NCI-H1436 (cell line): ENCODE data around the gene TMEM72.

ENCODE experiments used
- DNase-seq: peaks from one replicate; lab custom pipeline; 2025; lab: John Stamatoyannopoulos, UW

Gene TMEM72

DNA sequence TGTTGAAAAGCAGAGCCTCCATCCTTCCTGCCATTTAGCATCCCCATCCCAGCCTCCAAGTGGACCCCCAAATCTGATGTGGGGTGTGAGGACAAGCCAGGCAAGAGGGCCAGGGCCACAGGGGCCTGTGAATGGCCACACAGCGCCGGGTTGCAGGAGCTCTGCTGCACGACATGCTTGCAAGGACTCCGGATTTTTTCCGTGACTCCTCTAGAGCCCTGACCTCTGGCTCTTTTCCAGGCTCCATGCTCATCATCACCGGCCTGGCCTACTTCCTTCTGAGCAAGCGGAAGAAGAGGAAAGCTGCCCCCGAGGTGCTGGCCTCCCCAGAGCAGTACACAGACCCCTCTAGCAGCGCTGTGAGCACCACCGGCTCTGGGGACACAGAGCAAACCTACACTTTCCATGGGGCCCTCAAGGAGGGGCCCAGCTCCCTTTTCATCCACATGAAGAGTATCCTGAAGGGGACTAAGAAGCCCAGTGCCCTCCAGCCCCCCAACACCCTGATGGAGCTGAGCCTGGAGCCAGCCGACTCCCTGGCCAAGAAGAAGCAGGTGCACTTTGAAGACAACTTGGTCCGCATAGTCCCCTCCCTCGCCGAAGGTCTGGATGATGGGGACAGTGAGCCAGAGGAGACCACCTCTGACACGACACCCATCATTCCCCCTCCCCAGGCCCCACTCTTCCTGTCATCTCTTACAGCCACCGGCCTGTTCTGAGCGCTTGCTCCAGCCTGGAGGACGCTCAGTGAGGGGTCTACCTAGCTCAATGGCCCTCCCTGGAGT is 23.5 kb downstream of the TMEM72 start:
- no peak for DNase-seq

DNA sequence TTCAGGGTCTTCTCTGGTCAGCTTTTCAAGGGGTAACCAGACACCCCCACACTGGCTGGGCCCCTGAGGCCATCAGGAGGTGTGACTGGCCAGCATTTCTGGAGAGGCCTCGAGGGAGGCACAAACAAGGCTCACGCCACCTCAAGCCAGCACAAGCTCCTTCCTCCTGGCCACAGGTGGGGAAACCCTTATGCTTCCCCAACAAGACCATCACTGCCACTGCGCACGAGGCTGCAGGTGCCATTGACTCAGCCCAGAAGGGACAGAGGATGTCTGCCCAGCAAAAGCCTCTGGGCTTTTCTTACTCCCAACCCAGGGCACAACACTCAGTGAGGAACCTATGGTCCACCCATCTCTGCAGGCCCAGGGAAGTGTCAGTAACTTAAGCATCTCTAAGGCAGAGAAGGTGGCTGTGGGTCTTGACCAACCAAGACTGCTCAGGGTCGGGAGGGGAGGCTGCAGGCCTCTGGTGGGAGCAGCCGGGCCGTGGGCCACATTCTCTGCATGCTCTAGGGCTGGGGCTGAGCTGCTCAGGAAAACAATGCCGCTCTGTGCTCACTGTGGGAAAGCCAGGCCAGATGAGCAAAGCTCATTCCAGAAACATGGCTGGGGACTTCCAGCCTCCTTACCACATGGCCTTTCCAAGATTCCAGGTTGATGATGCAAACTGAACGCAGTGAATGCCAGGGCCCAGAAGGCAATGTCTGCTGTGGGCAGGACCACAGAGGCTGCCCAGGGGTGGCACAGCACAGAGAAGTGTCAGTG is 24.2 kb downstream of the TMEM72 start:
- no peak for DNase-seq

DNA sequence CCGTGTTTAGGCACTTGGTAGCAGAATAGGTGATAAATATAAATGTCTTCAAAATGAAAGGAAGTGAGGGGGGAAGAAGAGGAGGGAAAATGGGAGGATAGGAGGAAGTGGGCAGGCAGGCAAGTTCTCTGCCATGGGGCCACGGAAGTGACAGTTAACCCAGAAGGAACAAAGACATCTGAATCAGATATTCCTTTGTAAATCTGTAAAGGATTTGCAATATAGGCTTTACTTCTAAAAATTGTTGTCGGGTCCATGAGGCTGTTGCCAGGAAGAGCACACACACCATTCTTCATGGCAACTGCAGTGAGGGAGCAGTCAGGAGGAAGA is 24.8 kb downstream of the TMEM72 start:
- no peak for DNase-seq

DNA sequence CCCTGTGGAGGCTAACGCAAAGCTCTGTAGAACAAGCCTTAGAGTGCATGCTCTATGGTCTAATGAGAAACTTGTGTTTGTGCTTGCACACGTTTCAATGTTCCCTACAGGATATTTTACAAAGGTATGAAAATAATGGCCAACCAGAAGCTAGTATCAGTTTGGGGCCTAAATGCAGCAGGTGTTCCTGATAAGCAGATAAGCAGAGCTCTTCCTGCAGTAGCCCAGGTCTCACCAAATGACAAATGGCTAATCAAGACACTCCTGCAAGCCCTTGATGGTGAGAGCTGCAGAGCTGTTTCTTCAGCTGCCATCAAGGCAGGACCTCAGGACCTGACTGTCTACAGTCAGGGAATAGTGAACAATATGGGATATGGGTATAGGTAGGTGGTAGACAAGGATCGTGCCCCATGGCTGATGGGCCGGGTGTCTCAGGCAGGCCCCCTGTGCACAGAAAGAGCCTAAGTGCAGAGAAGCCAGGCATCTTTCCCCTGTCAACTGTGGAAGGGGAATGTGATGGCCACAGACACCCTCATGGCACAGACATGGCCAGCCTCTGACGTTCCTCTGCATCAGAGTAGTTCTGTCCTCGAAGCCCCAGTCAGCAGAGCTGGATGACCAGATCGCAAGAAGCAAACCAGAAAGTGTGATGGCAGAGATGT is 25.3 kb downstream of the TMEM72 start:
- no peak for DNase-seq

DNA sequence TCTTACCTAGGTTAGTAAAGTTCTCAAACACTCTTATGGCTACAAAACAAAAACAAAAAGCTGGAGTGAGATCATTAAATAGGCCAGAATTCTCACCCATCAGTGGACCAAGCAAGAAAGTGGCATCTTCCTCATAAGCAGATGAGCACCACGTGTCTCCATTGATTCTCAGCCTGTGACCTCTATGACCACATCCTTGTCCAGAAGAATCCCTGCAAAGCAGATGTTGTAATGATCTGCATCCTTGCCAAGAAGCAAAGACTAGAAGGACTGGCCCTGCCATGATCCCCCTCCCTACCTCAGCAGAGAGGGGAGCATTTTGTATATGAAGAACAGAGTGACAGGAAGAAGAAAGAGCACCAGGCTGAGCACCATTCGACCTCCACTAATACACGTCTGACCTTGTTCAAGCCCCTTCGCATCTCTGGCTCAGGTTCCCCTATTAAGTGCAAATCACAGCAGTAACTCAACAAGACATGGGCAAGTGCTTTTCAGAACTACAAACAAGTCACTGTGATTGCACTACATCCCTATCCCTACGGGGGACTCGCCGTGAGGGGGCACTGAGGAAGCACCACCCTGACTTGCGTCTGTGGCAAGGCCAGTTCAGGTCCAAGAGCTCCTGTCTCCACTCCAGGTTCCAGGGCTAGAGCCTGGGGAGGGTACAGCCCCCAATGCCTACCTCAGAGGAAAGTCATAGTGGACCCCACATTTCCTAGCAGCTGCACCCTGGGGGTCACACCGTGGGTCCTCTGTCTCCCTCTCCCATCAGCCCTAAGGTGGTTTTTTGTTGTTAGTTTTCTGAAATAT is 26.3 kb downstream of the TMEM72 start:
- DNase-seq: no peak

DNA sequence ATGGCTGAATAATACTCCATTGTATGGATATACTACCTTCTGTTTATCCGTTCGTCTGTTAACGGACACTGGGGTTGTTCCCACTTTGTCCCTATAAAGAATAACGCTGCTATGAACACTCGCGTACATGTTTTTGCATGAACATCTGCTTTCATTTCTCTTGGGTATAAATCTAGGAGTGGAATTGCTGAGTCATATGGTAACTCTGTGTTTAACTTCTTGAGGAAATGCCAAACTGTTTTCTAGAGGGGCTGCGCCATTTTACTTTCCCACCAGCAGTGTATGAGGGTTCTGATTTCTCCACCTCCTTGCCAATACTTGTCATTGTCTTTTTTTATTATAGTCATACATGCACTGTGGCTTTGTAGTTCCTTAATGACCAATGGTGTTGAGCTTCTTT is 27.8 kb downstream of the TMEM72 start:
- no peak for DNase-seq

DNA sequence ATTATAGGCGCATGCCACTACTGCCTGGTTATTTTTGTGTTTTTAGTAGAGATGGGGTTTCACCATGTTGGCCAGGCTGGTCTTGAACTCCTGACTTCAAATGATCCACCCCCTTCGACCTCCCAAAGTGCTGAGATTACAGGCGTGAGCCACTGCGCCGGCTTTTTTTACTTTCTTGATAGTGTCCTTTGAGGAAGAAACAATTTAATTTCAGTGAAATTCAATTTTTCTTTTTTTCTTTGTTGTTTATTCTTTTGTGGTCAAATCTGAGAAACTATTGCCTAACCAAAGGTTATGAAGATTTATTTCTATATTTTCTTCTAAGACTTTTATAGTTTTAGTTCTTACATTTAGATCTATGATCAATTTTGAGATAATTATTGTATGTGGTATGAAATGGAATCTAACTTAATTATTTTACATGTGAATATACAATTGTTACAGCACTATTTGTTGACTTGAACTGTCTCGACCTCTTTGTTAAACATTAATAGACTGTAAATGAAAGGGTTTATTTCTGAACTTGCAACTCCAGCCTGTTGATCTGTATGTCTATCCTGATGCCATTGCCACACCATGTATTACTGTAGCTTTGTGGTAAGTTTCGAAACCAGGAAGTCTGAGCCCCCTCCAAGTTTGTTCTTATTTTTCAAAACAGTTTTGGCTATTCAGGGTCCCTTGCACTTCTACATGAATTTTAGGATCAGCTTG is 28.7 kb downstream of the TMEM72 start:
- no peak for DNase-seq

DNA sequence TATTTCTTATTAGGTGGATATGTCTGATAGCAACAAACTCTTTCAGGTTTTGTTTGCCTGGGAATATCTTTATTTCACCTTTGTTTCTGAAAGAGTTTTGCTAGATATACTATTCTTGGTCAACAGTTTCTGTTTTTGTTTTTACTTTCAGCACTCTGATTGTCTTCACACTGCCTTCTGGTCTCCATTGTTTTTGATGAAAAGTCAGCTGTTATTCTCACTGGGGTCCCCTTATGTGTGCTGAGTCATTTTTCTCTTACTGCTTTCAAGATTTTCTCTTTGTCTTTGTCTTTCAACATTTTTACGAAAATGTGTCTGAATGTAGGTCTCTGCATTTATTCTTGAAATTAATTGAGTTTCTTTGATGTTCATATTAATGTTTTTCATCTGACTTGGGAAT is 33.2 kb downstream of the TMEM72 start:
- DNase-seq: no peak

DNA sequence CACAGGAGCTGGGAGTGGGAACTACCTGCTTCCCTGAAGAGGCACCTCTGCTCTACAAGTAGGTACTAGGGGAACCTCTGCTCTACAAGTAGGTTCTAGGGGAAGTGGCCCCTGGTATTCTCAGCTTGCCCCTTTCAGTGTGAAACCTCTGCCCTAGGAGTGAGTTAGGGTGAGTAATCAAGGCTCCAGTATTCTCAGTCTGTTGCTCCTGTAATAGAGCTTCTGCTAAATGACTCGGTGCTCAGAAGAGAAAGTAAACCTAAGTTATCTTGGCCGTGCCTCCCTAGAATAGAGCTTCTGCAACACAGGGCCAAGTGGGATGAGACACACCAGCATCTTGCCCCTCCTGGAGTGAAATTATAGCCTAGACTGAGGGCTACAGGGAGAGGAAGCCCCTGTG is 35.1 kb downstream of the TMEM72 start:
- DNase-seq: no peak

DNA sequence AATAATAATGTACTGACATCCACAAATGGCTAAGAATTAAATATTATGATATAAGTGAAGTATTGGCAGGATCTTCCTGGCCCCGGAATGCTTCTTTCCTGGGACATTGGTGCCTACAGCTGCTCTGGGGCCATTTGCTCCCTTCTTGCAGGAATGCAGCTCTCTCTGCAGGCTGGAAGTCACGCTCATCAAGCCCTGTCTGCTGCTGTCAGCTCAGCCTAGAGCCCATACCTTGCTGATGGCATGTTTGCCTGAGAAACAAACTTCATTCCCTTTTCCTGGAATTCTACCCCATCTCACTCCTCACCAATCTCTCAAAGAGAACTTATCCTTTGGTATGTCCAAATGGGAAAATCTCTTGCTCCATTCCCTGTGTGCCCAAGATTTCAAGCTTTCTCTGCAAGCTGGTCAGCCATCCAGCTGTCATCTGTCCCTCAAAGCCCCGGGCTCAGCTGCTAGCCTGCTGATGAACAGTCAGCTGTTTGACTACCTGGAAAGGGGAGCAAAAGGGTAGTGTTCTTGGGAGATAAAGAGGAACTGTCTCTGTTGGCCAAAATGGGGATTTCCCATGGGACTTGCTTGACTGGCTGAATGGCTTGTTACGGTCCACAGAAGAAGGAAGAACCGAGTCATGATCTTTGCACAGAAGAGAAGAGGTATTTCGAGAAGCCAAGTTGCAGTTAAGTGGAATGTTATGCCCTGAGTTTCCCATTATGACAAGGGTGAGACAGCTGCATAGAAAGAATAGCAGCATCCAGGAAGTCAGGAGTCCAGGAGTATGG is 36.4 kb downstream of the TMEM72 start:
- DNase-seq: no peak

DNA sequence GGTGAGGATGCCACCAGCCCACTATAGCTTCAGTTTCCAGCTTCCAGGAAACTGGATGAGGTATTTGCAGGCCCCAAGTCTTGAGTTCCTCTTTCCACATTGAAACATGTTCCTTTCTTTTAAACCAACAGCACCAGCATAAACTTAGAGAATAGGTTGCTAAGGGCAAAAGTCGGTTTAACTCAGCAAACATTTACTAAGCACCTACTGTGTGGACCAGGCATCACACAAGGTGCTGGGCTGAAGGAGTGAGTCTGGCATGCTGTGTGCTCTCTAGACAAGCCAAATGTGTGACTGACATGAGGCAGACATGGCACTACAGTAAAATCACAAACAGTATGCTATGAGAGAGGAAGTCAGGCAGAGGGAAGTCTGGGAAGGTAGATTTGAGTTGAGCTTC is 37.5 kb downstream of the TMEM72 start:
- DNase-seq: no peak

DNA sequence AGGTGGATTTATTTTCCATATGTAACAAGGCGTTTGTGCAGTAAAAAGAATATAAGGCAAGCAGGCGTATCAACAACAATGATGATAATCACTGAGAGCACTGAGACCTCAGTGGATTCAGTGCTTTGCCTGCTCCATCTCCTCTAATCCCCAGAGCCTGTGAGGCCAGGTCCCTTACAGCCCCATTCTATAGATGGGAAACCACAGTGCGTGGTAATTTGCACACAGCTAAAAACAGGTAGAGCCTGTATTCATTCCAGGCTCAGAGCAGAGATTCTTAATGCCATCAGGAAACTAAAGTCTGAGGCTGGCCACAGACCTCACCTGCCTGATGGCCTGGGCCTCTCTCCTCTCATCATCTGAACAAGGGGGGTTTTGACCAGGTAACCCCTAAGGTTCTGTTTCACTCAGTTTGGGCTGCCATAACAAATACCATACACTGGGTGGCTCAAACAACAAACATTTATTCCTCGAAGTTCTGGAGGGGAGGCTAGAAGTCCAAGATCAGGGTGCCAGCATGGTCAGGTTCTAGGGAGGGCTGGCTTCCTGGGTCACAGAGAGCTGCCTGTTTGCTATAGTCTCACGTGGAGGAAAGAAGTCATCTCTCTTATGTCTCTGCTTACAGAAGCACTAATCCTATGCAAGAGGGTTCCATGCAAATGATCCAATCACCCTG is 38.1 kb downstream of the TMEM72 start:
- no peak for DNase-seq

DNA sequence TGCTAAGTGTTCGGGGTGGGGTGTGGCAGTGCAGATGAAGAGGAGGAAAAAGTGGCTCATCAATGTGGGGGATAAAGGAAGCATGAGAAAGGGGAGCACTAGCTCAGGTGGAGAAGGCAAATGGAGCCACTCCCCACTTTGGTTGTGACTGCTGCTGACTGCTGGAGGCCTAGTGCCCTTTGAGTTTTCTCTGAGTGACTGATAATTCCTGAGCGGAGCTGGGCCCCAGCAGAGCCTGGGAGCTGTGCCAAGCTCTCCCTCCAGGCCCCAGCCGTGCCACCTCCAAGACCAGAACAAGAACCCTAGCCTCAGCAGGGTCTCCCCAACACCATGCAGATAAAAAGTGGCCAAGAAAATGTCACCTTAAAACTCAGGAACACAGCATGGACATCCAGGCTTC is 38.8 kb downstream of the TMEM72 start:
- DNase-seq: no peak

DNA sequence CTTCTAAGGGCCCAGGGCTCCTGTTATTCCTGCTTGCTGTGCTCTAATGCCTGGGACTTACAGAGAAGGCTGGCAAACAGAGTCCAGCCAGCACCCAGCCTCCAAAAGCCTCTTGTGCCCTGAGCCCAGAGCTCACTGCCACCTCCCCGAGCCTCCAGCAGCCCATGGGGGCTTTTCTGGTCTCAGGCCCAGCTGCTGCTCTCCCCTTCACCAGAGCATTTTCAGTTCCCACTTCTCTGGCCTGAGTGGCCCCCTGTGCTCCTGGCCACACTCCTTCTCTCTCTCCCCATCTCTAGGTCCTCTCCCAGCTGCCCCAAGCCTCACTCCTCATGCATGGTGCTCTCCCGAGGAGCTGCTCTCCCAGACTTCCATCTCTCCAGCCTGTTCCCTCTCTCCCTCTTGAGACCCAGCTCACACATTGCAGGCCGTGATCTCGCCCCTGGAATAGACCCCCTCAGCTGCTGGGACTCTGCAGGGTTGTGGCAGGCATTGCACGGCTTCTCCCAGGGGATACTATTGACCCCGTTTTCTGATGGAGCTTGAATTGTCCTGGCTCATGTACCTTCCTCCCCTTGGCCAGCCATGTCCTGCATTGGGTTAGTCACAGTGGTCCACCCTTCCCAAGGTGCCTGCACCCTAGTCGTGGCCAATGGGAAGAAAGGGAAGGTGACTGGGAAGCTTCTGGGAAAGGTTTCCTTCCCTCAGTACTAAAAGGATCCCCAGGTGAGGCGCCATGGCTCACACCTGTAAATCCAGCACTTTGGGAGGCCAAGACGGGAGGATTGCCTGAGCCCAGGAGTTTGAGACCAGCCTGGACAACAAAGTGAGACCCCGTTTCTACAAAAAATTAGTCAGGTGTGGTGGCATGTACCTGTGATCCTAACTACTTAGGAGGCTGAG is 39.4 kb downstream of the TMEM72 start:
- no peak for DNase-seq

DNA sequence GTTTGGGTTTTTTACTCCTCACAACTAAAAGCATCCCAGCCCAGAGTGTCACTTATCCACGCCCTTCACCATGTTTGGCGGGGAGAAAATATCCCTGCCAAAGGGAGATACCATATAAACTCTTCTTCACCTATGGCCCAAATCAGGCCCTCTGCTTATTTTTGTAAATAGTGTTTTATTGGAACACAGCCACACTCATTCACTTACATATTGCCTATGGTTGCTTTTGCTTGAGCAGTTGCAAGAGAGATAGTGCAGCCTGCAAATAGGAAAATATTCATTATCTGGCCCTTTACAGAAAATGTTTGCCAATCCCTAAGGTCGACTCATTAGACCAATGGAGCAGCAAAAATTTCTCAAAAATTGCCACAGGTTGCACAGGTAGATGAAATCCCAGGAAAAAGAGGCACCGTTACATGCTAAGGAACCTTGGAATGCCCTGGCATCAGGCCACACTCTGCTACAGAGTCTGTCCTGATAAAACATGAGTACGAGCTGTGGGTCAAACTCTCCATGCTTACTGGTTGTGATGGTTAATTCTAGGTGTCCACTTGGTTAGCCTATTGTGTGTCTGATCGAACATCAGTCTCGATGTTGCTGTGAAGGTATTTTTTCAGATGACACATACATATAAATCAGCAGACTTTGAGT is 40.6 kb downstream of the TMEM72 start:
- no peak for DNase-seq

DNA sequence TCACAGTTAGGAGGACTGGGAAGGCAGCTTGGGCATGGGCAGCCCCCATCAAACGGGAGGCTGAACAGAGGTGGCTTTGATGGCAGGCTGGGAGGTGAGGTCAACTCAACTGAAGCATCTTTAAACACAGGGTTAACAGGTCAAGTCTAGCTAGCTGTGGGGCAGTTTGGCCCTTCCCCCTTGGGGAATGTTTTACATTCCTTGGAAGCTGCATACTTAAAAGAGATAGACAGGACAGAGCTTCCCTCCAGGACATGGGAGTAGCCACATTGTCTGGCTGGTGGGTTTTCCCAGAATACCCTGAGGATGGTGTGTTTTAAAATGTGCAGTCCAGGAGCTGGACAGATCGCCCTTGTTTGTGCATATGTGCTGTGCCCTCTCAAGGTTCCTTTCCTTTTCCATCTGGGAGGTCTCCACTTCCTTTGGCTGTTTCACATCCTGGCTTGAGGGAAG is 41.7 kb downstream of the TMEM72 start:
- no peak for DNase-seq

DNA sequence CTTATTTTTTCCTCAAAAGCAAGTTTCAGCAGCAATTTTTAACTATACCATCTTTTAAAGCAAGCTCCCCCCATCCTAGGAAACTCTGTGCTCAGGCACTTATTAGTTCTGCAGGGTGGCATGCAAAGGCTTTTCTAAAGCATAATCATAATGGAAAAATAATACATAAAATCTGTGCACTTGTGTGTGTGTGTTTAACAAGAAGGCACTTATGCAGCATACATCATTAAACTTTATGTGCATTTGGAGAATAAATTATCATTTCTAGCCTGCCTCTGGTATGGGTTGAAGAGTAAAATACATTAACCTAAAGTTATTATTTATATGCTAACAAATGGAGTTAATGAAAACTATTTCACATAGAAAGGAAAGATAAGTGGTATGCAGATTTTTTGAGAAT is 42.9 kb downstream of the TMEM72 start:
- no peak for DNase-seq

DNA sequence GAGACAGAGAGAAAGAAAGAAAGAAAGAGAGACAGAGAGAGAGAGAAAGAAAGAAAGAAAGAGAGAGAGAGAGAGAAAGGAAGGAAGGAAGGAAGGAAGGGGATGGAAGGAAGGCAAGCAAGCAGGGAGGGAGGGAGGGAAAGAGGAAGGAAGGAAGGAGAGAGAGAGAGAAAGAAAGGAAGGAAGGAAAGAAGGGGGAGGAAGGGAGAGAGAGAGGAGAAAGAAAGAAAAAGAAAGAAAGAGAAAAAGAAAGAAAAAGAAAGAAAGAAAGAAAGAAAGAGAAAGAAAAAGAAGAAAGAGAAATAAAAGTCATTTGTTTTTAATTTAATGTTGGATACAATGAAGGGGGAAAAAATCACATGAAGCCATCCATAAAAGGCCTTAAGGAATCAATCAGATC is 43.8 kb downstream of the TMEM72 start:
- no peak for DNase-seq
